SH-SY5Y (cell line): ENCODE results near the gene CYS1.

Experiments used
- GATA2 ChIP-seq: IDR thresholded peaks from 2 replicates; pipeline ENCODE4 v1.6.1; 2011; ENCODE audit warnings: mild to moderate bottlenecking, low read depth, low read length
- GATA3 ChIP-seq: IDR thresholded peaks from 2 replicates; pipeline ENCODE4 v1.6.1; 2011; ENCODE audit warnings: low read depth, mild to moderate bottlenecking, low read length, moderate library complexity

DNA sequence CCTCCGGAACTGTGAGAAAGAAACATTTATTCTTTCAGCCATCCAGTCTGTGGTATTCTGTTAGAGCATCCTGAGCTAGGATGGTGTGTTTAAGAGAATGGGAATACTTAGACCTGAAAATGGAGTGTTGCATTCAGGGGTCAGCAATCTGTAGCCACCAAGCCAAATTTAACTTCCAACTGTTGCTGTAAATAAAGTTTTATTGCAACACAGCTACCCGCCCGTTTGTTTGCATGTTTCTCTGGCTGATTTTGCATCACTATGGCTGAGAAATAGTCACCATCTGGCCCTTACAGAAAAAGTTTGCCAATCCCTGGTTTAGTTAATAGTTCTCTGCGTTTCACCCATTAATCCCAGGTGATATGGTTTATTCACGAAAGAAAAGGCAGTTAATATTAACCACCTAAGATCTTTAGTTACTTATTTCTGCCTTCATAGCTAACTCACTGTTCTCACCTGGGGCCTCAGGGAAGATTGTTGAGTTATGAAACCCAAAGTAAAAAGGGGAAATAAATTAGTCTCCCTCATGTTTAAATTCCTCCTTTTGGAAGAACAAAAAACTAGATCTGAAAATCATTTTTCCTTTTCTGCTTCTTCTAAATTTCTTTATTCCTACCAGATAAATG is 9.5 kb upstream of the CYS1 start:
- TF ChIP-seq GATA2 (no peak), GATA3 (no peak)
